Occipital lobe (tissue), 3 donors: ENCODE data around the gene OR51M1. TPM values are rescaled to one million over a fixed set of nuclear protein-coding genes. Genes with fewer than 3 reads are reported as not detected.

Source experiments
- DNase-seq: peaks from one replicate; lab custom pipeline; 2025; lab: John Stamatoyannopoulos, UW
- small RNA-seq: library from RNA; depleted of rRNA; stranded (forward); fragments of <200 nt; gene quantifications from one replicate; pipeline ENCODE3, GENCODE V24; 2014
- total RNA-seq: library from RNA; depleted of rRNA; stranded (reverse); fragments of >200 nt; gene quantifications from one replicate; pipeline ENCODE4 v1.2.3, GENCODE V29; 2014

The OR51M1 gene
- total RNA-seq, 1 donor from 2014 or later: not detected

- no peak for DNase-seq
These were observed 6.6 kb downstream of the OR51M1 start for GRCh38 chr11:5390210-5390609.

DNA sequence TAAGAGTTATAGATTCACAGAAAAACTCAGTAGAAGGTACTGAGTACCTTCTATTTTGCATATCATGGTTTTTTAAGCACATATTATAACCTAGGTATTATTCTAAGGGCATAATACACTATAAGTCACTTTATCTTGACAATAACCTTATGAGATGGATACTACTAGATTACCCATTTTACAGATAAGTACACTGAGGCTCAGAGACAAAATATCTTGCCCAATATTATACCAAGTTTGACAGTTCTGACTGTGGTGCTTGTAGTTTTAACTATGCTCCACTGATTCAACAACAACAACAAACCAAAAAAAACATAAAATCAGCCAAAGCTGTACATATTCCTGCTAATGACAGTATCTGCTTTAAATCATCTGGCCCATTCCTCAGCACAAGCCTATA, 10.5 kb downstream of the OR51M1 start:
- DNase-seq: no peak

- no peak for DNase-seq
These were observed 15.3 kb downstream of the OR51M1 start for GRCh38 chr11:5398936-5399335.

DNA sequence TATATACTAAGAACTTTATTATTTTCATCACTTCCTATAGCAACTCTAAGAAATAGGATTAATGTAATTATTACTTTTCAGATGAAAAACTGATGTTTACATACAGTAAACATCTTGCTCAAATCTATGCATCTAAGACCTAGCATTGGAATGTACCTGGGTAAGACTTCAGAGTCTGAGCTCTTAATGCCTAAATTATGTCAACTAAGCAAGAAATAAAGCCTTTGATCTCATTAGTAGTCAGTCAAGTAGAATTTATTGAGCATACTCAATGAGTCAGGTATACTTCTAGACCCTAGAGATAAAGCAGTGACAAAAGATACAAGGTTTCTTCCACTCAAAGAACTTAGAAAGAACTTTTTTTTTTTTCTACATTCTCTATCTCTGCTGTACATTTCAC, 21.6 kb downstream of the OR51M1 start:
- no peak for DNase-seq

- no peak for DNase-seq
These were observed 37.4 kb downstream of the OR51M1 start for GRCh38 chr11:5420993-5421392.

DNA sequence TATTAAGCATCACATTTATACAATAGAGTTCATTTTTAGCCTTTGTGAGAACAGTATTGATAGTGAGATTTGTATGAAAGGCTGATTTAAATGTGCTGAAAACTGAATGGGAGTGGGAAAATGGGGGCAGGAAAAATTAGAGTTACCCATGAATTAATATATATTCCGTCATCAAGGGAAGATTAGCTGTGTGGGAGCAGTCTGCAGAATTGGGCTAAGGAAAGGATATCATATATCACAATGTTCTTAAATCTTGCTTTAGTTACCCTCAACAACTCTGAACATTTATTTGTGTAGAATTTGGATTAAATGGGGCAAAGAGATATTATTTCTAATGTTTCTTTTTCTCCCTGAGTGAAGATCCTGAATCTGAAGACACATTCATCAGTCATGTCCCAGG, 38.2 kb downstream of the OR51M1 start, which contains the start of gene OR51Q1:
OR51Q1 (plus strand) TSS at position 301 of the 400 bp plus-strand sequence; CDS start at position 391, 90 bp downstream.
- DNase-seq: no peak

- no peak for DNase-seq
These were observed 39.5 kb downstream of the OR51M1 start for GRCh38 chr11:5423131-5423530.

DNA sequence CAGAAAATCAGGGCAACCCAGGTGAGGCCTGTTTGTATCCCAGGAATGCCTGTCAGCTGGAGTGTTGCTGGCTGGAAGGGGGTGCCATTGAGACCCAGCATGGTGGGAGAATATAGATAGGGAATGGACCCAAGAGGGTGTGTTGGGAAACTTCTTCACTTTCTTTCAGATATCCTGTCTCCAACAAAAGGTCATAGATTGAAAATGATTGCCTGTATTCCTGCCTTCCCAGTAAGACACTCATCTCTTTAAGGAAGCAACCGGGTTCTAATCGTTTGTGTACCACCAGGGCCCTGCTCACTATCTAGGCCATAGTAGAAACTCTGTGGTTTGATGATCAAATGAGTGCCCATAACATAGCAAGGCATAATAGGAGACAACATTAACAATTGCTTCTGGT, 57.8 kb downstream of the OR51M1 start, which contains the start of gene OR51I1:
OR51I1 (minus strand) TSS at position 101 of the 400 bp plus-strand sequence; CDS start at position 101, 0 bp downstream.
- no peak for DNase-seq

Small RNA genes lying within 50 kb of the gene (small RNA-seq; reads per million reads assigned to genes)
- gene AC104389.3: not detected

Other genes with a start within 250 kb of the OR51M1 start
- gene OR52A5, start 245.5 kb upstream of the OR51M1 start, total RNA-seq: not detected
- not detected for gene OR52A1, start 229.1 kb upstream of the OR51M1 start, total RNA-seq
- gene OR51V1, start 183.1 kb upstream of the OR51M1 start, total RNA-seq: not detected
- 441 TPM for gene HBB, start 156.7 kb upstream of the OR51M1 start, total RNA-seq
- not detected for gene HBD, start 149.3 kb upstream of the OR51M1 start, total RNA-seq
- 28.5 TPM for gene HBG1, start 134.0 kb upstream of the OR51M1 start, total RNA-seq
- 1,921 TPM for gene HBG2, start 129.0 kb upstream of the OR51M1 start, total RNA-seq
- gene HBE1, start 113.9 kb upstream of the OR51M1 start, total RNA-seq: 3.6 TPM
- gene OR51B4, start 81.9 kb upstream of the OR51M1 start, total RNA-seq: 0.31 TPM
- gene OR51B2, start 59.5 kb upstream of the OR51M1 start, total RNA-seq: 0.78 TPM
- 0.47 TPM for gene OR51B5, start 40.3 kb upstream of the OR51M1 start, total RNA-seq
- not detected for gene OR51B6, start 32.3 kb upstream of the OR51M1 start, total RNA-seq
- gene OR51Q1, start 38.3 kb downstream of the OR51M1 start, total RNA-seq: not detected
- not detected for gene OR51I1, start 57.7 kb downstream of the OR51M1 start, total RNA-seq
- not detected for gene OR51I2, start 65.5 kb downstream of the OR51M1 start, total RNA-seq
- not detected for gene OR52D1, start 104.9 kb downstream of the OR51M1 start, total RNA-seq
- not detected for gene UBQLN3, start 126.1 kb downstream of the OR51M1 start, total RNA-seq
- gene UBQLNL, start 132.9 kb downstream of the OR51M1 start, total RNA-seq: not detected
- gene OR52H1, start 164.7 kb downstream of the OR51M1 start, total RNA-seq: 0.47 TPM
- gene OR52B6, start 197.1 kb downstream of the OR51M1 start, total RNA-seq: not detected
- gene TRIM6, start 212.8 kb downstream of the OR51M1 start, total RNA-seq: 0.62 TPM
- gene TRIM34, start 241.2 kb downstream of the OR51M1 start, total RNA-seq: 2.8 TPM